SU-DHL-6 (cell line): ENCODE measurements around the gene NCEH1.

ENCODE experiments used
- EZH2phosphoT487 ChIP-seq: fragments of 200-600 bp; sonication (generic), shearing (Covaris generic); conservative IDR thresholded peaks from 2 replicates; pipeline ENCODE4 v1.6.1; 2018; ENCODE audit warnings: mild to moderate bottlenecking, antibody characterized with exemption, low read length, moderate library complexity, mixed read lengths
- TF ChIP-seq, protein P1 (sequence below): fragments of 200-600 bp; sonication (generic); IDR thresholded peaks from one replicate; pipeline ENCODE4 v1.5.1; 2017; ENCODE audit warnings: antibody characterized with exemption, mild to moderate bottlenecking, low read length, moderate library complexity; ENCODE audit not compliant: insufficient read depth, poor library complexity, severe bottlenecking

- TF ChIP-seq, protein P1, sequence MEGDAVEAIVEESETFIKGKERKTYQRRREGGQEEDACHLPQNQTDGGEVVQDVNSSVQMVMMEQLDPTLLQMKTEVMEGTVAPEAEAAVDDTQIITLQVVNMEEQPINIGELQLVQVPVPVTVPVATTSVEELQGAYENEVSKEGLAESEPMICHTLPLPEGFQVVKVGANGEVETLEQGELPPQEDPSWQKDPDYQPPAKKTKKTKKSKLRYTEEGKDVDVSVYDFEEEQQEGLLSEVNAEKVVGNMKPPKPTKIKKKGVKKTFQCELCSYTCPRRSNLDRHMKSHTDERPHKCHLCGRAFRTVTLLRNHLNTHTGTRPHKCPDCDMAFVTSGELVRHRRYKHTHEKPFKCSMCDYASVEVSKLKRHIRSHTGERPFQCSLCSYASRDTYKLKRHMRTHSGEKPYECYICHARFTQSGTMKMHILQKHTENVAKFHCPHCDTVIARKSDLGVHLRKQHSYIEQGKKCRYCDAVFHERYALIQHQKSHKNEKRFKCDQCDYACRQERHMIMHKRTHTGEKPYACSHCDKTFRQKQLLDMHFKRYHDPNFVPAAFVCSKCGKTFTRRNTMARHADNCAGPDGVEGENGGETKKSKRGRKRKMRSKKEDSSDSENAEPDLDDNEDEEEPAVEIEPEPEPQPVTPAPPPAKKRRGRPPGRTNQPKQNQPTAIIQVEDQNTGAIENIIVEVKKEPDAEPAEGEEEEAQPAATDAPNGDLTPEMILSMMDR = no peak
- TF ChIP-seq EZH2phosphoT487 = no peak
Observed at GRCh38 chr3:172625404-172625803, 85.5 kb downstream of the NCEH1 start.
